ENCODE results near the gene TMEM94.

The TMEM94 gene

GRCh38 chr17:75499313-75500022, 43.0 kb downstream of the TMEM94 start:
- DNase-seq = no peak

- no peak for DNase-seq
These were observed 44.2 kb downstream of the TMEM94 start for GRCh38 chr17:75500419-75501216.

- no peak for DNase-seq
These were observed 45.1 kb downstream of the TMEM94 start for GRCh38 chr17:75501378-75502071.

GRCh38 chr17:75502072-75502720, 45.8 kb downstream of the TMEM94 start:
- DNase-seq = no peak

GRCh38 chr17:75502721-75503329, 46.4 kb downstream of the TMEM94 start:
- no peak for DNase-seq

GRCh38 chr17:75503337-75503950, 47.0 kb downstream of the TMEM94 start:
- DNase-seq = no peak

GRCh38 chr17:75503976-75504346, 47.5 kb downstream of the TMEM94 start:
- no peak for DNase-seq

GRCh38 chr17:75504347-75505151, 48.1 kb downstream of the TMEM94 start:
- no peak for DNase-seq

GRCh38 chr17:75505152-75505409, 48.6 kb downstream of the TMEM94 start:
- no peak for DNase-seq

GRCh38 chr17:75505640-75506039, 49.2 kb downstream of the TMEM94 start:
- DNase-seq = no peak

- DNase-seq = no peak
These were observed 49.7 kb downstream of the TMEM94 start for GRCh38 chr17:75506134-75506533.

GRCh38 chr17:75506888-75507287, 50.5 kb downstream of the TMEM94 start:
- no peak for DNase-seq

GRCh38 chr17:75507733-75508719, 51.6 kb downstream of the TMEM94 start:
- DNase-seq = no peak

- DNase-seq = no peak
These were observed 52.5 kb downstream of the TMEM94 start for GRCh38 chr17:75508931-75509361.

GRCh38 chr17:75509528-75510258, 53.3 kb downstream of the TMEM94 start:
- no peak for DNase-seq

GRCh38 chr17:75511270-75511609, 54.8 kb downstream of the TMEM94 start:
- DNase-seq = no peak

GRCh38 chr17:75511610-75512575, 55.5 kb downstream of the TMEM94 start:
- no peak for DNase-seq

GRCh38 chr17:75512926-75513640, 56.6 kb downstream of the TMEM94 start:
- DNase-seq = no peak

All from NCI-H1048 (cell line).